ENCODE measurements around the gene RNF224.

RNF224 gene

DNA sequence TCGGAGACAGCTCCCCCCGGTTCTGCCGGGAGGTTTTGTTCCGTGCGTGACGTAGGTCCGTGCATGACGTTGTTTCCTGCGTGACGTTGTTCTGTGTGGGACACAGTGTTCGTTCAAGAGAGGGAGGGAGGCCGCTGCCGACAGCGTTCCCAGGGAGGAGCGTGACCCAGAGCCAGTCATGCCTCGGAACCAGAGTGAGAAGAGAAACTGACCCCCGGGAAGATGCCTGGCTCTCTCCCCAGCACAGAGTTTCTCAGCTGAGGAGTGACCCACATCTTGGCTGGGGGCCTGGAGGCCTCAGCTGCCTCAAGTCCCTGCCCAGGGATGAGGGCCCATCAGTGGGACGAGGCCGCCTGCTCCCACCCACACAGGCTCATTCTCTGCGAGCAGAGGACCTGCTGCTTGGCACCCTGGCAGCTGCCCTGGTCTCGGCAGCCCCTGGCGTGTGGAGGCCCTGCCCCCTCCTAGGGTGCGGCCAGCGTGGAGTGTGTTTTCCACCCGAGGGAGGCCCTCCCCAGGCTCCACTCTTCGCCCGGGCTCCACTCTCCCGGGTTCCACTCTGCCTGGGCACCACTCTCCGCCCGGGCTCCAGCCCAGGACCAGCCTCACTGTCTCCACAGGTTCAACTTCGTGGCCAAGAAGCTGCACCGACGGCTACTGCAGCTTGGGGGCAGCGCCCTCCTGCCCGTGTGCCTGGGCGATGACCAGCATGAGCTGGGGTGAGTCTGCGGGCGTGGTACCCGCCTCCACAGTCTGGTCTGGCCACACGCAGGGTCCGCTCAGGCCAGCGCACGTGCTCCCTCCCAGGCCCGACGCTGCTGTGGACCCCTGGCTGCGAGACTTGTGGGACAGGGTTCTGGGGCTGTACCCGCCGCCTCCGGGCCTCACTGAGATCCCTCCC, 13.9 kb upstream of the RNF224 start:
- no peak overlapping the region for H3K4me3 ChIP-seq (ENCODE audit: low read depth, low read length)

DNA sequence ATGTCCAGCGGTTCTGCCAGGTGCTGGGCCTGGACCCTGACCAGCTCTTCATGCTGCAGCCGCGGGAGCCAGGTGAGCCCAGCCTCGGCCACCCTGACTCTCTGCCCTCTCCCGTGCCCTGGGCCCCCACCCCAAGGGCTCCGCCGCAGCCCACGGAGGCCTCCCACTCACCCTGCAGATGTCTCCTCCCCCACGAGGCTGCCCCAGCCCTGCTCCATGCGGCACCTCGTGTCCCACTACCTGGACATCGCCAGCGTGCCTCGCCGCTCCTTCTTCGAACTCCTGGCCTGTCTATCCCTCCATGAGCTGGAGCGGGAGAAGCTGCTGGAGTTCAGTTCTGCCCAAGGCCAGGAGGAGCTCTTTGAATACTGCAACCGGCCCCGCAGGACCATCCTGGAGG, 12.7 kb upstream of the RNF224 start:
- no peak overlapping the region for H3K4me3 ChIP-seq (ENCODE audit: low read depth, low read length)

DNA sequence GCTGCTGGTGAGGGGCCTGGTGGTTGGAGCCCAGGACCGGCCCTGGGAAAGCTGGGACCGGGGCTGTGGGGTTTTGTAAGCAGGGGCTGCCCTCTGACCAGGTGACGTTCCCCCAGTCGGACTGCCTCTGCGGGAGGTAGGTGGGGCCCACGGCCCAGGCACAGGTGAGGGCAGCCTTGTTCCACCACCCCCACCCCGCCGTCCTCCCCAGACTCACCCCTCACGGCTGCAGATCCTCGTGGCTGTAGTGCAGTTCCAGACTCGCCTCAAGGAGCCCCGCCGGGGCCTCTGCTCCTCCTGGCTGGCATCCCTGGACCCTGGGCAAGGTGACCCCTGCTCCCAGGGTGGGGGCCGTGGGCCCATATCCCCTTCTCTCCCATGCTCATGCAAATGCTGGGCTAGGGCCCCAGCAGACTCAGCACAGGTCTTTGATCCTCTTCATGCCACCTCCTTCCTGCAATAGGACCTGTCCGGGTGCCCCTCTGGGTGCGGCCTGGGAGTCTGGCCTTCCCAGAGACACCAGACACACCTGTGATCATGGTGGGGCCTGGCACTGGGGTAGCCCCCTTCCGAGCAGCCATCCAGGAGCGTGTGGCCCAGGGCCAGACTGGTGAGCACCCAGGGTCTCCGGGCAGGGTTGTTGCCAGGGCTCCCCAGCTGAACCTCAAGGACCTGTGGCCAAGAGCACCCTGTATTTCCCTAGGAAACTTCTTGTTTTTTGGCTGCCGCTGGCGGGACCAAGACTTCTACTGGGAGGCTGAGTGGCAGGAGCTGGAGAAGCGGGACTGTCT, 11.9 kb upstream of the RNF224 start:
- no peak overlapping the region for H3K4me3 ChIP-seq (ENCODE audit: low read depth, low read length)

DNA sequence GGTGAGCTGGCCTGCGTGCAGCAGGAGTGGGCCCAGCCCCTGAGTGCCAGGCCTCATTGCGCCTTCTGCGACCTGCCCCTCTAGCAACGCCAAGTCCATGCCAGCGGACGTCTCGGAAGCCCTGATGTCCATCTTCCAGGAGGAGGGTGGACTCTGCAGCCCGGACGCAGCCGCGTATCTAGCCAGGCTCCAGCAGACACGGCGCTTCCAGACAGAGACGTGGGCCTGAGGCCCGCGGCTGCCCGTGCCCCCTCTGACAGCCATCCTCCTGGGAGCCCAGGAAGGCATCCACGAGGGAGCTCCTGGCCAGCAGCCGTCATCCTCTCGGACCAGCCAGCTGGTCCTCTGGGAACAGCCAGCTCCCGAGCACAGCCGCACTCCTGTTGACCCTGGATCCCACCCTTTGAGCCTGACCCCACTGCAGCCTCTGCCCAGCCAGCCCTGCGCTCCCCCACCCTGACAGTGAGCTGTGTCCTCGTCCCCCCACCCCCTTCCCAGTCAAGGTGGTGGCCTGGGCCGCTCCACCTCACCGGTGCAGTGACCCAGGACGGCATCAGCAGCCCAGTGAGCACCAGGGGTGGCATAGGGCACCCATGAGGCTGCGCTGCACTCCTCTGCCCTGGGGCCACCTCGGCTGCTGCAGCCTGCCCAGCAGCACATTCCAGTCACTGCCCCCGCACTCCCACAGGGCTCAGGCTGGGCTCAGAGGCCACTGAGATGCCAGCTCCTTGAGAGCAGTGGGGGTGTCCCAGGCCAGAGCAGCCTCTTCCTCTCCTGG, 10.9 kb upstream of the RNF224 start:
- H3K4me3 ChIP-seq (ENCODE audit: low read depth, low read length), result no peak overlapping the region

DNA sequence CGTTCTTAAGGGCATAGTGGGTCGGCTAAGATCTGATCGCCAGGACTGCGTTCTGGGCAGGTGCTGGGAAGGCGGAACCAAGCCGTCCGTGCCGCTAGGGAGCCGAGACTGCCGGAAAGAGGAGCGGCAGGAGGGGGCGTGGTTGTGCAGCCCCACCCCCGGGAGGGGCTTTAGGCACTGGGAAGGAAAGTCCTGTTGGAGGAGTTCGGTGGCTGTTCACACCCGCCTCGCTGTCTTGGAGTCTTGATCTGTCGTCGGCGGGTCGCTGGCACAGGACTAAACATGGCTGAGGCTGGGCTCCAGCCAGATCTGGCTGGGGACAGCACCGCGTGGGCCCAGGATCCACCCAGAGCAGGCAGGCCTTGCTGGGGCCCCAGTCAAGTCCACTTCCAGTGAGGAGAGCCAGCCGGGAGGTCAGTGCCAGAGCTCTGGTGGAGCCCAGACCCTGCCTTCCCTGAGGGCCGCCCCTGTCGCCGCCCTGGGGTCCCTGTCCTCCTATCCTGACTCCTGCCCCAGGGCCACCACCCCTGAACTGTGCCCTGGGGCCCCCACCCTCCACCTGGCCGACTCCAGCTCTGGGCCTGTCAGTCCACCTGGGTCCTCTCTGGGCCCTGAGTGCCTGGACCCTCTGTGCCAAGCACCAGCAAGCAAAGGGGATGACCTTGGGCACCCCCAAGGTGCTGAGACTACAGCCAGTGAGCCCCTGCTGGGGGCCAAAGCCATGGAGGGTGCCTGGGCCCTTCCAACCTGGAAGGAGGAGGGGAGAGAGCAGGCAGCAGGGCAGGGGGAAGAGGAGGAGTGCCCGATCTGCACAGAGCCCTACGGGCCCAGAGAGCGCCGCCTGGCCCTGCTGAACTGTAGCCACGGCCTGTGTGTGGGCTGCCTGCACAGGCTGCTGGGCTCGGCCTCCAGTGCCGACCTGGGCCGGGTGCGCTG, 9.8 kb upstream of the RNF224 start:
- no peak overlapping the region for H3K4me3 ChIP-seq (ENCODE audit: low read depth, low read length)

DNA sequence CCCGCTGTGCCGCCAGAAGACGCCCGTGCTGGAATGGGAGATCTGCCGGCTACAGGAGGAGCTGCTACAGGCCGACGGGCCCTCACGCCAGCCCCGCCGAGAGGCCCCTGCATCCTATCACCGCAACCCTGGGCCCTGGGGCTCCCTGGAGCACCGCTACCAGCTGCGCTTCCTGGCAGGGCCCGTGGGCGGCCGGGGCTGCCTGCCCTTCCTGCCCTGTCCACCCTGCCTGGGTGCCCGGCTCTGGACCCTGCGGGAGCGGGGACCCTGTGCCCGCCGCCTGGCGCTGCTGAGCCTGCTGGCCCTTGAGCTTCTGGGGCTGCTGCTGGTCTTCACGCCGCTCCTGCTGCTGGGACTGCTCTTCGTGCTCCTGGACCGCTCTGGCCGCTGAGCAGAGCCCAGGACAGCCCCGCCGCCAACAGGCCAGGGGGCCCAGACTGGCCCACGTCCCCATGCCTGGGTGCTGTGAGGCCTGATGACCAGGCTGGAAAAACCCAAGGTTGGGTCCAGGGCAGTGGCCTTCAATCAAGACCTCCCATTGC, 9.0 kb upstream of the RNF224 start:
- H3K4me3 ChIP-seq (ENCODE audit: low read depth, low read length), result no peak overlapping the region

DNA sequence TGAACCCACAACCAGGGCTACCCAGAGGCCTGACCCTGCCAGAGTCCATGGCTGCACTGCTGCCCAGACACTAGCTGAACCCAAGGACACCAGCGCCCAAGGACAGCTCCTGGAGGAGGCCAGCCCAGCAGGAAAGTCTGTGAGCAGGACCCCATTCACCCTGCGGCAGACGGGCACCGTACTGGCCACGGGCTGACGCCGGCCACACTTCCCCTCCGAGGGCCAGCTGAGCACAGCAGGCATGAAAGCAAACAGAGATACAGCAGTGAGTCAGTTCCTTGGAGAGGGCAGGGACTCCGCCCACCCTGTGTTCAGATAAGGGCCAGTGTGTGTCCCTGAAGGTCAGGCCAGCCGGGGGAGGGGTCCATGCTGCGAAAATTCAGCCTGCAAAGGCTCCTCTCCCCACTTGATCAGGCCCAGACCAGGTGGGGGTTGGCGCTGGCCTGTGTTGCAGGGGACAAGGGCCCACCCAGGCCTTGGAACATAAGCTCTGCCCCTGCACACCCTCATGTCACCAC, 8.5 kb upstream of the RNF224 start:
- H3K4me3 ChIP-seq (ENCODE audit: low read depth, low read length), result no peak overlapping the region

DNA sequence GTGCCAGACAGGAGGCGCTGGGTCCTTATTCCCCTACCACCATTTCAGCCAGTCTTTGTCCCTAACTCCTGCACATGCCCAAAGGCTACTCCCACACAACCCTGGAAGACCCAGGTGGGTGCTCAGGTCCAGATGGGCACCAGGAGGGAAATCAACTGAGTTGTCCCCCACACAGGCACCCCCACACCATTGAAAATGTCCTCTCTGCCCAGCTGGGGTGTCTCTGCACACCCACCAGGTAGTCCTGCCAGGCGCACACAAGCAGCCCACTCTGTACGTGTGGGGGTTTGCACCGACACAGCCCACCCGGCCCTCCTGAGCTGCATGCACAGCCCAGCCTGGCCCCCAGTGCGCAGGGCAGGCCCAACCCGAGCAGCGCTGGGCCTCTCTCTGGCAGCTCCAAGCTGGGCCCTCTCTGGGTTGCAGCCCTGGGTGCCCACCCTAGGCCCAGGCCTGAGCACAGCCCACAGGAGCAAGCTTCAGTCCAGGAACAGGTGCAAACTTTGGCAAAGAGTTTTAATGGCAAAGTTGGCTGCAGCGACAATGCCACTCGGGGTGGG, 7.5 kb upstream of the RNF224 start:
- no peak overlapping the region for H3K4me3 ChIP-seq (ENCODE audit: low read depth, low read length)

DNA sequence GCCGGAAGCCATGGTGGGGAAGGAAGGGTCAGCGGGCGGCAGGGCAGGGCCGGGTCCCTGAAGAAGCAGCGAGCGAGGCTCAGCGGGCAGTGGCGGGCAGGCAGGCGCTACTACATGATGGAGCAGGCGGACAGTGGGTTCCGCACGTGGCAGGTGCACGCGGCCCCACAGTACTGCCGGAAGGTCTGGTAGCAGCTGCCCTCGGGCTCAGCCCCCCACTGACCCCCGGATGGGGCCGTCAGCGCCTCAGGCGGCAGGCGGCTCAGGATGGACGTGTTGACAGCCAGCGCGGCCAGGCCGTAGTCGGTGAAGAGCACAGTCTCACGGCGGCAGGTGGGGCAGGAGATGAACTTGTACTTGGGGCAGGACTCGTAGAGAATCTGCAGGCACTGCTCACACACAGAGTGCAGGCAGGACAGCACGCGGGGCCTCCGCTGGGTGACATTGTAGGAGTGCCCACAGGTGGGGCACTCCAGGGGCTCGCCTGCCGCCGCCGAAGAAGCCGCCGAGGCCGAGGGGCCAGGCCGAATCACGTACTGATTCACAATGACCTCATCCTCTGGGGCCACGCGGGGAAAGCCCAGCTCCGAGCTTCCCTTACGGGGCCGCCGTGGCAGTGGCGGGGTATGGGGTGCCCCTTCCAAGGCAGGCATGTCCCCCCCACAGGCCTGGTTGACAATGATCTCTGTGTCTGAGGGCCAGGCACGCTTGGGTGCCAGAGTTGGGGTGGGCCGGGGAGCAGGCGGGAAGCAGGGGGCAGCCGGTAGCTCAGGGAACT, 6.8 kb upstream of the RNF224 start:
- no peak overlapping the region for H3K4me3 ChIP-seq (ENCODE audit: low read depth, low read length)

DNA sequence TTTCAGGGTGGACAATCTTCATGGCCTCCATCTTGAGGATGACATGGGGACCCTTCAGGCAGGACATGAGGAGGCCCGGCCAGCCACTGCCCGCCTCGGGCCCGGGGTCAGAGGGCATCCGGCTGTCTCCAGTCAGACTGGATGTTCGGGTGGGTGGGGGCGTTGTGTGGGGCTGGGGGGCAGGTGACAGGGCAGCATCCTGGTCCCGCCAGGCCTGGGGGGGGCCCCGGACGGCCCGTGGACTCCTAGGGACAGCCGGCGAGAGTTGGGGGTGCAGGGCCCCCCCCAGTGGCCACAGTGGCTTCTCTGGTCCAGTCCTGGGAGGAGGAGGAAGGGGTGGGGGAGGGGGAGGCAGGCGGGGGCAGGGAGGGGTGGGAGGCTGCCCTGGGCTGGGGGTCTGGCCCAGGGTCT, 6.2 kb upstream of the RNF224 start:
- H3K4me3 ChIP-seq (ENCODE audit: low read depth, low read length), result no peak overlapping the region

DNA sequence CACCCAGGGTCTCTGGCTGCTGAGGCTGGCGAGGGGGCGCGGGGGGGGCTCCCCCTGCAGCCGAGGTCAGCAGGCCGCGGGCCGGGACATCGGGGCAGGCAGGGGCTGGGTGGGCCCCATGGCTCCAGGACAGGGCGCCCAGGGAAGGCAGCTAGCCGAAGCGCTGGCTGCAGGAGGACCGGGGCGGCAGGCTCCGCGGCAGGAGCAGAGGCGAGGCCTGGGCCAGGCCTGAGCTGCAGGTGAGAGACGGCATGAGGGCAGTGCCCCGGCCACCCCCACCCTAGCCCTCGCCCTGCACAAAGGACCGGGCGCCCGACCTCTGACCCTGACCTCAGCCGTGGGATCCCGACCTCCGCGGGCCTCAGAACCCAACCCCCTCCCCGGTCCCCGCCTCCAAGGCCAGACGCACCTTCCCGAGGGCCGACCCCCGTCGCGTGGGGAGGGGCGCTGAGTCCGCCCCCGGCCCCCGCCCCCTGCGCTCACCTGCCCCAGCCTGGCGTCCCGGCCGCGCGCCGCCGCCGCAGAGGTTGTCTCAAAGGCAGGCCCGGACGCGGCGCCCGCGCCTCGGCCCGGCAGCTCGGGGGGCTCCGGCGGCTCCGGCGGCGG, 5.7 kb upstream of the RNF224 start:
- H3K4me3 ChIP-seq (ENCODE audit: low read depth, low read length), result peak overlapping the region; percentile 24

DNA sequence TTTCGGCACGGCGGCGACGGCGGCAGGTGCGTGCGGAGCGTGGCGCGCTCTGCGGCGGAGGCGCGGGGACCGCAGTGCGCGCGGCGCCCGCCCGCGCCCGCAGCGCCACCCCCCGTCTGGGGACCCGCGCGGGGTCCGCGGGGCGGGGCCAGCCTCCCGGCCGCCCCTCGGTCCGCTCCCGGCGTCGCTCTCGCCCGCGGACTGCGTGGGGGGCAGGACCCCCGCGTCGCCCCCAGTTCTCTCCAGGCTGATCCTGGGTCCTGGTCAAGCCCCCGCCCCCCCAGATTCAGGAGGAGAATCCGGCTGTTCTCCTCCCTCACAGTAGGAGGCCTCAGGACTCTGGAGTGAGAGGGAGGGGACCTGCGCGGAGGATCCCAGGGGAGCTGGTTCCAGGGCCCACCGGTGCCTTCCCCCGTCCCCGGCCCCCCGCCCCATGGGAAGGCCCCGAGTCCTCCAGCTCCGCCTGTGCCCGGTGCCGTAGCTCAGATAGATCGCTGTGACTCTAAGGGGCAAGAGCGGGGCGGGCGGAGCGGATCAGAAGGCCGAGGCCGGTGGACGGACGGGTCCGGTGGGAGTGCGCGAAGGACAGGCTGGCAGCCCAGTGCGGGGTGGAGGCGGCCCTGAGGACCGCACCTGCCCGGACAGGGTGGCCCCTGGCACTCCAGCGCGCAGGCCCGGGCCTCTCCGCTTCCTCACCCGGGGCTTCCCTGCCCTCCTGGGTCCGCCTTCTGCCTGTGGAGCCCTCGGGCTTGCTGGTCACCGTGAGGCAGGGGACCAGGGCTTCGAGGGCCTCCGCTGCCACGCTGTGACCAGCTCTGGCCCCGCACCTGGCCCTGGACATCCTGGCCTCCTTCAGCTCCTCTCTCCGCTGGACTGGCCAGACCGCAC, 4.9 kb upstream of the RNF224 start, which contains the start of gene RNF208:
Gene RNF208, minus strand, starts transcription at position 51 of the 888 bp plus-strand sequence. CDS start 1,028 bp downstream, outside the sequence.
- H3K4me3 ChIP-seq (ENCODE audit: low read depth, low read length), result peak within 1 kb of the TSS; percentile 24

DNA sequence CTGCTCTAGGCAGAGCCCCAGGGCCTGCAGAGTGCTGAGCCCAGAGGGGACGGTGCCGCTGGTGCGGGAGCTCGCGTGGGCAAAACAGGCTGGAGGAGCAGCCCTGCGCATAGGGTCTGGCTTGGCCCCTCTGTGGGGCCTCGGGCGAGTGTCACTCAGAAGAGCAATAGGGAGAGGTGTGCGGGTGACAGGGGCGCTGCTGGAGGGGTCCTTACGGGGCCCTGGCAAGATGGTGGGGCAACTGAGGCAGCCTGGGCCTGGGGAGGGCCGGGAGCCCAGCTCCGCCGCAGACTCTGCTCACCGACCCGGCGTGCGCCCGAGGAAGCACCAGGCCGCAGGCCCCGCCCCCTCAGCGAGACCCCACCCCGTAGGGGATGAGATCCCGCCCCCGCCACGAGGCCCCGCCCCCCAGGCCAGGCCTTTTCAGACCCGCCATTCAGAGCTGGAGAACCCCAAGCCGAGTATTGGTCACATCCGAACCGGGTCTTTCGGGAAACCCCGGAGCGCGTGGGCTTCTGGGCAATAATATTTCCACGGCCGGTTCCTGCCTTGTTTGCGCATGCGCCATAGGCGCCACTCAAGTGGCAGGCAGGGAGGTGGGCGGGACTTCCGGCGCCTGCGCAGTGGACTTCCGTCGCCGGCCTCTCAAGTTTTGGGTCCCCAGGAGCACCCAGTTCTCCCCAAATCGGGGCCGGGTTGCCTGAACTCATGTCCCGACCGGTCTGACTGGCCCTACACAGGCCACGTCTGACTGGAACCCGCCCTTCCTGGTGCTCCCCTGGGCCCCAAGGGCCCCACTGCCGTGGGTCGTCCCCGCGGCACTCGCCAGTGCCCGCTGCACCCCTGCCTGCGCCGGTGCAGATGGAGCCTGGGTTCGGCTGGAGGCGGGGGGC, 4.0 kb upstream of the RNF224 start:
- H3K4me3 ChIP-seq (ENCODE audit: low read depth, low read length), result peak overlapping the region; percentile 81

DNA sequence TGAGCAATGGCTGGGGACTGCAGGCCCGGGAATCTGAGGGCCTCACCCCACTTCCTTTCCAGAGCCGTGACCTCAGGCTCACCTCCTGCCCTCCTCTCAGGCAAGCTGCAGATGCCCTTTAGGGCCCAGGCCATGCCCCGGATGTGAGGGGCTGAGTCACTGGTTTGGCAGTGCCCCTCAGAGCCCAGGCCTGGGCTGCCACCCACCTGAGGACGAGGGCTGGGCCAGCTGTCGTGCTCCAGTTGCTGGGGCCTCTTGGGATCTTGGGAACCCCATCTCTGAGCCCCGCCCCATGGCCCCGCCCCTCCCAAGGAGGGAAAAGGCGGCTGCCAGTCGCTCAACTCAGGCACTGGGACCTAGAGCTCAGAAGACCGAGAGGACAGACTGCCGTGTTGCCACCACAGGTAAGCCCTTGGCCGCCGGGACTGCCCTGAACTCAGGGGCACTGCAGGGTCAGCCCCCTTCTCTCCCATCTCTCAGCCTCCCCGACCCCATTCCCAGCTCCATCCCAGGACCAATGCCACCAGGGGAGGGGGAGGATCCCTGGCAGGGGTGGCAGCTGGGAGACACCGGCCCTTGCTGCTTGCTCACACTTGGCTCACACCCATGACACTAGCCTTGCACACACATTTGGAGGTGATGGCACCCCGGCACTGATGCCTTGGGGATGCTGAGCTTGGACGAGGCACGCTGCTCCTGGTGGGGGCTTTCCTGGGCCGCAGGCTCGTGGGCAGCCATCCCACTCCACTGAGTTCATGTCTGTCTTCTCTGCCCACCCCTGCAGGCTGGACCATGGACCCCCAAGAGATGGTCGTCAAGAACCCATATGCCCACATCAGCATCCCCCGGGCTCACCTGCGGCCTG, 2.2 kb upstream of the RNF224 start, which contains the start of gene CYSRT1:
Gene CYSRT1, plus strand, starts transcription at position 345 of the 865 bp plus-strand sequence. Its CDS starts 448 bp downstream, at position 793.
- H3K4me3 ChIP-seq (ENCODE audit: low read depth, low read length), result peak within 1 kb of the TSS; percentile 81

All from iPS-11a (cell line).